Measurements from ENCODE around the gene KLHL17. TPM values are rescaled to one million over a fixed set of nuclear protein-coding genes. Genes with fewer than 3 reads are reported as not detected.

The KLHL17 gene
- total RNA-seq, 2 donors from 2014 or later, result 12.7 to 22.8 TPM

DNA sequence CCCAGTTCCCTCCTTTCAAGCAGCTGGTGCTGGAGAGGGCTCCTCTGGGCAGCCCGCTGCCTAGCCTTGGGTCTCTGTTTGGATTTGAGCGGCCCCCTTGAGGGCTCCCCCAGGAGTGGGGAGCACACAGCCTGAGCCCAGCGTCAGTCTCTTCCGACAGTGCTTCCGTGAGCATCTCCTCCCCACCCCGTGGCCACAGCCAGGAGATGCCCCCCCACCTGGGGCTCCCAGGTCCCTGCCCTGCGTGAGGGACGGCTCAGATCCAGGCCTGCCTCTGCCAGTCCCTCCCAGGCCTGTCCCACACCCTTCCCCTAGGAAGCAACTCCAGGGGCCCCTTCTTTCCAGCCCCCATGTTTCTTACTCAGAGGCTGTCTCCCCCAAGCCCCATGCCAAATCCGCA, 33.1 kb upstream of the KLHL17 start:
- ATAC-seq (replicated peaks in 1 of 2) (no peak), DNase-seq (no peak)
- H3K9me3 Mint-ChIP-seq, result no peaks in the 10 kb centered on the region
- H3K4me1 Mint-ChIP-seq (ENCODE audit: low read depth), result peaks cover 7% of the 10 kb centered on the region
- peaks cover 27% of the 10 kb centered on the region for H3K27me3 Mint-ChIP-seq (ENCODE audit: low read depth)
- H3K36me3 Mint-ChIP-seq (ENCODE audit: insufficient read depth in 2 of 2), result no peaks in the 10 kb centered on the region
- no peak overlapping the region for H3K27ac Mint-ChIP-seq
- no peak overlapping the region for H3K4me3 Mint-ChIP-seq

GRCh38 chr1:927748-928147, 32.6 kb upstream of the KLHL17 start:
- Mint-ChIP-seq H3K27me3 (ENCODE audit: low read depth) (peaks cover 22% of the 10 kb centered on the region), H3K36me3 (ENCODE audit: insufficient read depth in 2 of 2) (no peaks in the 10 kb centered on the region), H3K4me3 (no peak overlapping the region), H3K27ac (no peak overlapping the region), H3K4me1 (ENCODE audit: low read depth) (peaks cover 7% of the 10 kb centered on the region), H3K9me3 (no peaks in the 10 kb centered on the region)
- ATAC-seq (replicated peaks in 1 of 2) (no peak), DNase-seq (no peak)

- no peak for ATAC-seq (replicated peaks in 1 of 2)
- Mint-ChIP-seq H3K4me3 (no peak overlapping the region), H3K27ac (no peak overlapping the region), H3K9me3 (no peaks in the 10 kb centered on the region), H3K4me1 (ENCODE audit: low read depth) (no peaks in the 10 kb centered on the region), H3K36me3 (ENCODE audit: insufficient read depth in 2 of 2) (no peaks in the 10 kb centered on the region), H3K27me3 (ENCODE audit: low read depth) (peaks cover 22% of the 10 kb centered on the region)
- no peak for DNase-seq
These were observed 31.3 kb upstream of the KLHL17 start for GRCh38 chr1:928825-929661.

DNA sequence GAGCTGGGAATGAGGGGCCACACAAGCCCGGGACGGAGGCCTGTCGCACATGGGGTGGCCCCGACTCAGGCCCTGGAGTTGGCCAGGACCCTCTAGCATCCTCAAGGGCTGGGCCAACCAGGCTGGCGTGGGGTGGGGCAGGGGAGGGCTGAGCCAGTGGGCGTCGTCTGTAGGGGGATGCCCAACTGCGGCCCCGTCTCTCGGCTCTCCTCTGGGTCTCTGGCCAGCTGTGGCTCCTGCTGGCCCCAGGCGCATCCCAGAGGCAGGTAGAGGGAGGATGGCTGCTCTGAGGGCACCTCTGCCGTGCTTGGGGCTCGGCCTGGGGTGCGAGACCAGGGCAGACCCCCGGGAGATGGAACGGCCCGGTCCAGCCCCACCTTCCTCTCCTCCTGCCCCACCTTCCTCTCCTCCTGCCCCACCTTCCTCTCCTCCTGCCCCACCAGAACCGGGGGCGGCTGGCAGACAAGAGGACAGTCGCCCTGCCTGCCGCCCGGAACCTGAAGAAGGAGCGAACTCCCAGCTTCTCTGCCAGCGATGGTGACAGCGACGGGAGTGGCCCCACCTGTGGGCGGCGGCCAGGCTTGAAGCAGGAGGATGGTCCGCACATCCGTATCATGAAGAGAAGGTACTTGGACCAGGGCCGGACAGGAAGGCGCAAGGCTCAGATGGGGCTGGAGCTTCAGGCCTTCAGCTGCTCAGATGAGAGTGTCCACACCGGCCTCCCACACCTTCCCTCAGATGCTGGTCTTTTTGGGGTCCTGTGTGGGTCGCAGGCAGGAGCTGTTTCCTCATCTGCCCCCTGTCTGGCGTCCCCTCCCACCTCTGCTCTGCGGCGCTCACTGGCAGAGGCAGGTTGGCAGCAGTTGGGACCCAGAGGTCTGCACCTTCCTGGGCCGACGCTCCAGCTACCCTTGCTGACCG, 30.4 kb upstream of the KLHL17 start:
- H3K36me3 Mint-ChIP-seq (ENCODE audit: insufficient read depth in 2 of 2), result no peaks in the 10 kb centered on the region
- H3K27ac Mint-ChIP-seq, result no peak overlapping the region
- H3K9me3 Mint-ChIP-seq, result no peaks in the 10 kb centered on the region
- ATAC-seq (replicated peaks in 1 of 2) (no peak), DNase-seq (no peak)
- H3K4me3 Mint-ChIP-seq, result no peak overlapping the region
- H3K4me1 Mint-ChIP-seq (ENCODE audit: low read depth), result peaks cover 3% of the 10 kb centered on the region
- H3K27me3 Mint-ChIP-seq (ENCODE audit: low read depth), result peaks cover 26% of the 10 kb centered on the region

DNA sequence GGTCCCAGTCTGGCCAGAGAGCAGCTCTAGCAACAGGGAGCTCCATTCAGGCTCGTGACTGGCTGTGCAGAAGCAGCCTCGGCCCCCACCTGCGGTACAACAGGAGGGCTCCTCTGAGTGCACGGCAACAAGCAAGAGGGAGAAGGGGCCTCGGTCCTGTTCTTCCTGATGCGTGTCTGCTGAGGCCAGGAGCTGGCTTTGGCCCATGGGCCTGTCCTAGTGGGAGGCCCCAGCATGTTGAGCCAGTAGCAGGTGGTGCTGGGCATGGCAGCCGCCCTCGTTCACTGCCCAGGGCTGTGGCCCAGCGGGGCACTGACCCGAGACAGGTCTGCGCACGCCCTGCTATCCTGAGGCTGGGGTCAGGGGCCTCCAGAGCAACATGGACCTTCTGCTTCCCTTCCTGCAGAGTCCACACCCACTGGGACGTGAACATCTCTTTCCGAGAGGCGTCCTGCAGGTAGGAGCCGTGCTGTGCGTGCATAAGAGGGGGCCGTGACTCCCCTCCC, 29.7 kb upstream of the KLHL17 start:
- Mint-ChIP-seq H3K27me3 (ENCODE audit: low read depth) (peaks cover 33% of the 10 kb centered on the region), H3K36me3 (ENCODE audit: insufficient read depth in 2 of 2) (no peaks in the 10 kb centered on the region), H3K27ac (no peak overlapping the region), H3K4me3 (no peak overlapping the region), H3K9me3 (no peaks in the 10 kb centered on the region), H3K4me1 (ENCODE audit: low read depth) (peaks cover 5% of the 10 kb centered on the region)
- ATAC-seq (replicated peaks in 1 of 2), result no peak
- no peak for DNase-seq

DNA sequence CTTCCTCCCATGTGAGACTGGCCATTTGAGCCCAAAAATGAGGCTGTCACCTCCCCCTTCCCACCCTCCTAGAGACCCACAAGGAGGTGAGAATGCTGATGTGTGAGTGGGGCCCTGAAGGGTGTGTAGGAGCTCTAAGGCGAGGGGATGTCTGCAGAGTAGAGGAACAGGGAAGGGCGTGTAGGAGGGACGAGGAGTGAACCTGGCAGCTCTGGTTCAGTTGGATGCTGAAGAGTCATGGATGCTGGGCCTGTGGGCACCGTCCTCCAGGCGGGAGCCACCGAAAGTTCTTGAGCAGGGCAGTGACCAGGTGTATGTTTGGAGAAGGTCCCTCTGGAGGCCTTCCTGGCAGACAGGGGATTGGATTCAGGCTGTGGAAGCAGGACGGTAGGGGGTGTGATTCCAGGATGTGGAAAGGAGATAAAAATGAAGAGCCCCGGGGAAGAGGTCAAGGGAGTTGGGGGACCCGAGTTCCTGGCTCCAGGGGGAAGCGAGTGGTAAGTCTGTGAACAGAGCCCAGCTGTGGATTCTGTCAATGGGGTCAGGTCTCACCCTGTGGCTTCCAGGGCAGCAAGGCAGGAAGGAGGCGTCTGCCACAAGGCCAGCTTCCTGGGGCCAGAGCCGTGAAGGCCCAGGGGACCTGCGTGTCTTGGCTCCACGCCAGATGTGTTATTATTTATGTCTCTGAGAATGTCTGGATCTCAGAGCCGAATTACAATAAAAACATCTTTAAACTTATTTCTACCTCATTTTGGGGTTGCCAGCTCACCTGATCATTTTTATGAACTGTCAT, 28.8 kb upstream of the KLHL17 start:
- Mint-ChIP-seq H3K9me3 (no peaks in the 10 kb centered on the region), H3K27ac (no peak overlapping the region), H3K36me3 (ENCODE audit: insufficient read depth in 2 of 2) (no peaks in the 10 kb centered on the region), H3K4me1 (ENCODE audit: low read depth) (peaks cover 5% of the 10 kb centered on the region), H3K27me3 (ENCODE audit: low read depth) (peaks cover 24% of the 10 kb centered on the region), H3K4me3 (no peak overlapping the region)
- ATAC-seq (replicated peaks in 1 of 2) (no peak), DNase-seq (no peak)

DNA sequence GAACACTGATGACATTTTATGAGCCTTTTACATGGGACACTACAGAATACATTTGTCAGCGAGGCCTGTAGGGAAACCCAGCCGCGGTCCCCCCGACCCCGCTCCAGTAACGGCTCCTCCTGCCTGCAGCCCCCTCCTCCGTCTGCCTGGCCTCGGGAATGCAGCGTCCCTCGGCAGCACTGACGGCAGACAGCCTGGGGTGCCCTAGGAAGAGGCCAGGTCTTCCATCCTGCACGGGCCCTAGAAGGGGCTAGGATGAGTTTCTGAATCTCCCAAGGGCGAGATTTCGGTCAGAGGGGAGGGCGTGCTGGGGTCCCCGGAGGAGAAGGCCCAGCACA, 28.2 kb upstream of the KLHL17 start:
- no peak overlapping the region for H3K27ac Mint-ChIP-seq
- H3K4me3 Mint-ChIP-seq, result no peak overlapping the region
- no peak for DNase-seq
- no peaks in the 10 kb centered on the region for H3K9me3 Mint-ChIP-seq
- peaks cover 18% of the 10 kb centered on the region for H3K27me3 Mint-ChIP-seq (ENCODE audit: low read depth)
- no peak for ATAC-seq (replicated peaks in 1 of 2)
- peaks cover 5% of the 10 kb centered on the region for H3K4me1 Mint-ChIP-seq (ENCODE audit: low read depth)
- no peaks in the 10 kb centered on the region for H3K36me3 Mint-ChIP-seq (ENCODE audit: insufficient read depth in 2 of 2)

DNA sequence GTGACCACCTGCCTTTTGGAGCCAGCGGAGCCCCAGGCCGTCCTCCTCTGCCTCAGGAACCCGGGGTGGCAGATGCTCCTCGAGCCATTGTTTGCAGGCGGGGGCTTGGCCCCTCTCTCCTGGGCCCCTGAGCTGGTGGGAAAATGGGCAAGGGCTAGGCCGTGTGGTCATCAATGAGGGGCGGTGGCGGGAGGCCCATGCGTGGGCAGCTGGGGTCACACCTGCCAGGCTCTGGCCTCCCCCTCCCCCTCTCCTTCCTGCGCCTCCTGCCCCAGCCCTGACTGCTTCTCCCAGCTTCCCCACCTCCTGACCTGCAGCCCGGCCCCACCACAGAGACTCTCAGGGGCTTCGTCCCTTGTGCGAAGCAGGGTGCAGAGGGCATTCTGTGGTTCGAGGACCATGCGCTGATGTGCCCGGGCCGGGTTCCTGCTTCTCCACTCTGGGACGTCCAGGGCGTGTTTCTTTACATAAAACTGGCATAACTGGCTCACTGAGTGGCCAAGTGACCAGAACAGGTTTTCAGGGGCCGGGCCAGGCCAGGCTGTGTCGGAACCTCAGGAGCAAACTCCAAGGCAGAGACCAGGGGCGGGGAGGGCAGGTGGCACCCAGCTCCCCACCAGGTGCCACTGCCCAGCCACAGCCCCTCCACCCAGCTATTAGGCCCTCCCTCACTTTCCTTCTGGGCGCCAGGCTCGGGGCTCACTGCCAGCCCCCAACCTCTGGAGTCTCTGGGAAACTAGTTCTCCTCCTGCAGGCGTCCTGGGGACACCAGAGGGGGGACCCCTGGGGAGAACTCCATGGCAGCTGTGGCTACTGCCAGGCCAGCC, 27.4 kb upstream of the KLHL17 start:
- no peak for DNase-seq
- Mint-ChIP-seq H3K36me3 (ENCODE audit: insufficient read depth in 2 of 2) (no peaks in the 10 kb centered on the region), H3K9me3 (no peaks in the 10 kb centered on the region), H3K4me1 (ENCODE audit: low read depth) (peaks cover 5% of the 10 kb centered on the region), H3K27me3 (ENCODE audit: low read depth) (peaks cover 21% of the 10 kb centered on the region), H3K4me3 (no peak overlapping the region), H3K27ac (no peak overlapping the region)
- no peak for ATAC-seq (replicated peaks in 1 of 2)

DNA sequence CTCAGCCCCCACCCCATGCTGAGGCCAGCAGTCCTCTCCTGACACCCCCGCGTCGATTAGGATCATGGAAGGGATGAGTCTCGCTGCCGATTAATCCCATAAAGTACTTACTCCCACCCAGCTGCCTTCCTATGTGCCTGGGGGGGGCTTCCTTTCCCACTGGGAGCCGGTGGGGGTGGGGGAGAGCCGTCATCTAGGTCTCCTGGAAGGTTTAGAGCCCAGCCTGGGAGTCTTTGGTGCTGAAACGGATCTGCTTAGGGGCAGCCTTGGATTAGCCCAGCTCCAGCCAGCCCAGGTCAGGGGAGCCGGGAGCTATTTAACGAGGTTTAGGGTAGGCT, 26.8 kb upstream of the KLHL17 start:
- Mint-ChIP-seq H3K27me3 (ENCODE audit: low read depth) (peaks cover 24% of the 10 kb centered on the region), H3K36me3 (ENCODE audit: insufficient read depth in 2 of 2) (no peaks in the 10 kb centered on the region), H3K9me3 (no peaks in the 10 kb centered on the region), H3K4me3 (no peak overlapping the region), H3K4me1 (ENCODE audit: low read depth) (peaks cover 5% of the 10 kb centered on the region), H3K27ac (no peak overlapping the region)
- DNase-seq (no peak), ATAC-seq (replicated peaks in 1 of 2) (no peak)

GRCh38 chr1:934991-935750, 25.2 kb upstream of the KLHL17 start:
- Mint-ChIP-seq H3K4me3 (peak overlapping the region in 1 of 2 donors; percentile 8), H3K36me3 (ENCODE audit: insufficient read depth in 2 of 2) (no peaks in the 10 kb centered on the region), H3K27ac (no peak overlapping the region), H3K27me3 (ENCODE audit: low read depth) (peaks cover 30% of the 10 kb centered on the region), H3K9me3 (no peaks in the 10 kb centered on the region), H3K4me1 (ENCODE audit: low read depth) (peaks cover 5% of the 10 kb centered on the region)
- DNase-seq (no peak), ATAC-seq (replicated peaks in 1 of 2) (no peak)

GRCh38 chr1:935751-936231, 24.6 kb upstream of the KLHL17 start:
- Mint-ChIP-seq H3K36me3 (ENCODE audit: insufficient read depth in 2 of 2) (no peaks in the 10 kb centered on the region), H3K4me1 (ENCODE audit: low read depth) (peaks cover 5% of the 10 kb centered on the region), H3K9me3 (no peaks in the 10 kb centered on the region), H3K27me3 (ENCODE audit: low read depth) (peaks cover 30% of the 10 kb centered on the region), H3K27ac (no peak overlapping the region), H3K4me3 (no peak overlapping the region)
- no peak for DNase-seq
- ATAC-seq (replicated peaks in 1 of 2), result no peak

Data from activated T-cell treated with anti-CD3 and anti-CD28 coated beads, Interleukin-2, amount 50 U/mL, for 72 hours (primary cell).